NT2/D1 (cell line): ENCODE results near the gene SYT12.

Experiments
- SUZ12 ChIP-seq: IDR thresholded peaks from 2 replicates; pipeline ENCODE4 v1.6.1; 2011; ENCODE audit not compliant: insufficient read length, insufficient read depth; ENCODE audit errors: extremely low read depth
- YY1 ChIP-seq: IDR thresholded peaks from 2 replicates; pipeline ENCODE4 v1.6.1; 2011; ENCODE audit not compliant: insufficient read length, insufficient read depth
- ZNF274 ChIP-seq: IDR thresholded peaks from 2 replicates; pipeline ENCODE4 v1.6.1; 2011; ENCODE audit warnings: mild to moderate bottlenecking, low read depth, low read length

DNA sequence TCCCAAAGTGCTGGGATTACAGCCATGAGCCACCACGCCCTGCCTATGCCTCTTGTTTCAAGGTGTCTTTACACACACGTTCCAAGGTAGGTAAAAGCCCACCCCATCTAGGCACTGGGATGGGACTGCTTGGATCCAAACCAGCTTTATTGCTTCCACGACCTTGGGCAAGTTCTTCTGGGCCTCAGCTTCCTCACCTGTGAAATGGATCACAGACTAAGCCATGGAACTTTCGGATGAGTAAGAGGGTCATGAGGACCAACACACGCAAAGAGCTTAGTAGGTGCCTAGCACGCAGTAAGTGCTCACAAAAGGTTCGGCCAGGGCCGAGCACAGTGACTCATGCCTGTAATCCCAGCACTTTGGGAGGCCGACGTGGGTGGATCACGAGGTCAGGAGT lies 49.4 kb downstream of the SYT12 start:
- TF ChIP-seq YY1 (no peak), ZNF274 (no peak), SUZ12 (no peak)
